Brain microvascular endothelial cell (primary cell): ENCODE data around the gene ACOXL.

ENCODE experiments used
- DNase-seq: peaks from one replicate; pipeline ENCODE4 v3.0.0-alpha.2; 2020
- H3K27ac ChIP-seq: fragments of 250-450 bp; sonication (Bioruptor Pico); 2 replicates; pipeline ENCODE4 v1.5.1; 2020; ENCODE audit warnings: mild to moderate bottlenecking, moderate library complexity
- H3K27me3 ChIP-seq: fragments of 250-450 bp; sonication (Bioruptor Pico); replicated peaks from 2 replicates; pipeline ENCODE4 v1.5.1; 2020; ENCODE audit warnings: mild to moderate bottlenecking
- H3K36me3 ChIP-seq: fragments of 250-450 bp; sonication (Bioruptor Pico); replicated peaks from 2 replicates; pipeline ENCODE4 v1.5.1; 2020; ENCODE audit warnings: mild to moderate bottlenecking
- H3K4me3 ChIP-seq: 2 replicates; pipeline ENCODE4 v1.5.1; 2011; ENCODE audit warnings: low read depth, mild to moderate bottlenecking, control low read depth, low read length, moderate library complexity
- in situ Hi-C: cut with HindIII; loops from 2 replicates; pipeline ENCODE4 v1.10.0; 2017; ENCODE audit warnings: low sequenced_read_pairs, low pct_ligation_motif_present
- TF ChIP-seq, protein P1 (sequence below): IDR thresholded peaks from 2 replicates; pipeline ENCODE4 v1.5.1; 2011; ENCODE audit warnings: low read depth, mild to moderate bottlenecking, moderate library complexity, low read length, control low read depth, inconsistent platforms; ENCODE audit errors: missing control alignments

The ACOXL gene

GRCh38 chr2:111167863-111168162, 435.4 kb downstream of the ACOXL start:
- no peaks in the 10 kb centered on the region for H3K27me3 ChIP-seq
- in situ Hi-C loops, result no loop called here
- TF ChIP-seq, protein P1, sequence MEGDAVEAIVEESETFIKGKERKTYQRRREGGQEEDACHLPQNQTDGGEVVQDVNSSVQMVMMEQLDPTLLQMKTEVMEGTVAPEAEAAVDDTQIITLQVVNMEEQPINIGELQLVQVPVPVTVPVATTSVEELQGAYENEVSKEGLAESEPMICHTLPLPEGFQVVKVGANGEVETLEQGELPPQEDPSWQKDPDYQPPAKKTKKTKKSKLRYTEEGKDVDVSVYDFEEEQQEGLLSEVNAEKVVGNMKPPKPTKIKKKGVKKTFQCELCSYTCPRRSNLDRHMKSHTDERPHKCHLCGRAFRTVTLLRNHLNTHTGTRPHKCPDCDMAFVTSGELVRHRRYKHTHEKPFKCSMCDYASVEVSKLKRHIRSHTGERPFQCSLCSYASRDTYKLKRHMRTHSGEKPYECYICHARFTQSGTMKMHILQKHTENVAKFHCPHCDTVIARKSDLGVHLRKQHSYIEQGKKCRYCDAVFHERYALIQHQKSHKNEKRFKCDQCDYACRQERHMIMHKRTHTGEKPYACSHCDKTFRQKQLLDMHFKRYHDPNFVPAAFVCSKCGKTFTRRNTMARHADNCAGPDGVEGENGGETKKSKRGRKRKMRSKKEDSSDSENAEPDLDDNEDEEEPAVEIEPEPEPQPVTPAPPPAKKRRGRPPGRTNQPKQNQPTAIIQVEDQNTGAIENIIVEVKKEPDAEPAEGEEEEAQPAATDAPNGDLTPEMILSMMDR, result no peak
- DNase-seq, result no peak
- no peaks in the 10 kb centered on the region for H3K36me3 ChIP-seq
- no peak overlapping the region for H3K4me3 ChIP-seq
- H3K27ac ChIP-seq, result no peak overlapping the region
